Adrenal gland (tissue), 12 donors: ENCODE measurements around the gene SOCS3. TPM values are rescaled to one million over a fixed set of nuclear protein-coding genes. Genes with fewer than 3 reads are reported as not detected.
"Not testable (repeated sequence)": the region's sequence is repeated elsewhere in the genome, so short reads cannot be mapped to it uniquely, and the experiment has no call there.

Source experiments
- DNase-seq, 7 donors: peaks; one replicate each; pipeline ENCODE4 v3.0.0-alpha.2; 2019 to 2020
- H3K27ac ChIP-seq, 5 donors: fragments of 200-600 bp; sonication (generic) in 4 of 5; 1 replicate in 3 of 5; 2 replicates in 2 of 5; pipeline versions ENCODE4 v1.5.1 to v1.8.0; 2016 to 2020; ENCODE audit warnings: mild to moderate bottlenecking in 1 of 5
- H3K27me3 ChIP-seq: fragments of 200-600 bp; 2 replicates; pipeline ENCODE4 v1.8.0; 2021
- H3K36me3 ChIP-seq, 2 donors: fragments of 200-600 bp; replicated peaks in 1 of 2; 1 replicate in 1 of 2; 2 replicates in 1 of 2; pipeline versions ENCODE4 v1.5.1 to v1.8.0; 2018 to 2022
- H3K4me1 ChIP-seq, 2 donors: fragments of 200-600 bp; replicated peaks in 1 of 2; 1 replicate in 1 of 2; 2 replicates in 1 of 2; pipeline versions ENCODE4 v1.5.1 to v1.8.0; 2018 to 2021
- H3K4me3 ChIP-seq, 4 donors: fragments of 200-600 bp; sonication (generic) in 3 of 4; one replicate each; pipeline ENCODE4 v1.5.1; 2016 to 2018
- H3K9me3 ChIP-seq, 3 donors: fragments of 200-600 bp; sonication (generic) in 1 of 3; replicated peaks in 1 of 3; 1 replicate in 2 of 3; 2 replicates in 1 of 3; pipeline versions ENCODE4 v1.5.1 to v1.8.0; 2016 to 2021
- CTCF ChIP-seq, 6 experiments: fragments of 450-650 bp in 4 of 6; fragments of 200-600 bp in 2 of 6; sonication (generic) in 1 of 6; IDR thresholded peaks; 1 replicate in 5 of 6; 2 replicates in 1 of 6; pipeline versions ENCODE4 v1.5.1 to v1.8.0; 2016 to 2021; ENCODE audit warnings: antibody characterized with exemption in 6 of 6, mild to moderate bottlenecking in 2 of 6, moderate library complexity in 1 of 6
- POLR2A ChIP-seq, 2 donors: fragments of 450-650 bp; IDR thresholded peaks; one replicate each; pipeline ENCODE4 v1.6.1; 2017; ENCODE audit warnings: antibody characterized with exemption in 2 of 2, mild to moderate bottlenecking in 2 of 2, moderate library complexity in 1 of 2
- WGBS, 4 donors: extraction: QIAGEN DNeasy Blood & Tissue Kit in 2 of 4; methylation state at CpG; one replicate each; pipeline versions ENCODE4 v1.1.5 to v1.1.7; 2013 to 2017; 5-methylcytosine and 5-hydroxymethylcytosine counted together
- intact Hi-C, 2 donors: fragments of 100-400 bp; cut with DNase I; formaldehyde crosslinking; loops; one replicate each; pipeline versions ENCODE4 v1.14.1 to v1.15.0; 2022 to 2023
- polyA plus RNA-seq, 3 donors: library from polyadenylated mRNA; stranded (reverse); fragments of 200-250 nt in 2 of 3; fragments of 350-450 nt in 1 of 3; fragmentation: Illumina TruSeq in 1 of 3; extraction: RNeasy Lipid Tissue Mini Kit (QIAGEN cat#74804) in 1 of 3; gene quantifications; one replicate each; pipeline ENCODE4 v1.2.3, GENCODE V29; 2013 to 2014
- total RNA-seq, 9 donors: library from RNA; depleted of rRNA in 4 of 9; stranded (reverse); fragments of >200 nt in 4 of 9; fragments of 120-200 nt in 1 of 9; fragmentation: NEBNext Ultra II Directional in 1 of 9; extraction: Animal tissue kit (Norgen Biotek cat#: 25700) in 1 of 9; gene quantifications; one replicate each; pipeline versions ENCODE4 v1.1.0 to v1.2.4, GENCODE V29; 2013 to 2023
- donor health status: healthy with polysubstance abuse.
- donor health status: Bipolar disorder and iron deficiency.
- donor health status: DM: yes; HTN: yes; CAD: no.
- donor health status: DM: no; HTN: no; CAD: no.
- donor health status: DM: no; HTN: no; CAD: no.
- donor health status: DM: yes; HTN: yes; CAD: no.

Gene SOCS3
- total and polyA plus RNA-seq, 12 donors, result 2.4 to 114 (median 39.8) TPM

GRCh38 chr17:78337244-78338109, 22.4 kb downstream of the SOCS3 start:
- 80 to 82% (median 81%) methylated on average over 19 of the region's 19 CpGs for WGBS, 4 donors
- H3K4me3 ChIP-seq, result no peak overlapping the region
- TF ChIP-seq POLR2A (IDR thresholded peaks at IDR 0.05) (no peak), CTCF (IDR thresholded peaks at IDR 0.05) (no peak)
- H3K9me3 ChIP-seq, result no peaks in the 10 kb centered on the region
- H3K27me3 ChIP-seq, result no peaks in the 10 kb centered on the region
- H3K4me1 ChIP-seq, result peaks cover 5 to 12% of the 10 kb centered on the region in 2 donors
- DNase-seq, result peak in 2 of 7 donors; percentile 48 to 55
- no peaks in the 10 kb centered on the region for H3K36me3 ChIP-seq
- H3K27ac ChIP-seq, result no peak overlapping the region
- intact Hi-C loops, result no loop called here

DNA sequence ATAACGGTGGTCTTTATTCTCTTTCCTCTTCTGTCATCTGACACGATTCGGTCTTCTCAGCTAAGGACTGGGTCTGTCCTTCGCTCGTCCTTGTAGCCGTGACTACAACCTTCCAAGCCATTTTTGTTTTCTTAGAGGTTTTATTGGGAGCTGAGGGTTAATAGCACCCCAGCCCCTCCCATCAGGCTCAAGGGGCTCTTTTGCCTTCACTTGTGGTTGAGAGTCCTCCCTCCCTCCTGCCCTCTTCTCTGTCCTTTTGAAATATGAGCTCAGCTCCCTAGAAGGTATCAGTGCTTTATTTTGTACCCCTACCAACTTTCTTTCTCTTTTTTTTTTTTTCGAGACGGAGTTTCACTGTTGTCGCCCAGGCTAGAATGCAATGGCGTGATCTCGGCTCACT, 24.7 kb downstream of the SOCS3 start:
- 72 to 86% (median 78%) methylated on average over 10 to 11 of the region's 11 CpGs for whole genome bisulfite sequencing, 4 donors
- intact Hi-C loops, result no loop called here
- no peak for DNase-seq
- Histone ChIP-seq H3K4me3 (no peak overlapping the region), H3K36me3 (no peaks in the 10 kb centered on the region), H3K27me3 (no peaks in the 10 kb centered on the region), H3K9me3 (no peaks in the 10 kb centered on the region), H3K27ac (no peak overlapping the region), H3K4me1 (no peaks in the 10 kb centered on the region)
- TF ChIP-seq POLR2A (IDR thresholded peaks at IDR 0.05), result no peak
- no peak for TF ChIP-seq CTCF (IDR thresholded peaks at IDR 0.05)

DNA sequence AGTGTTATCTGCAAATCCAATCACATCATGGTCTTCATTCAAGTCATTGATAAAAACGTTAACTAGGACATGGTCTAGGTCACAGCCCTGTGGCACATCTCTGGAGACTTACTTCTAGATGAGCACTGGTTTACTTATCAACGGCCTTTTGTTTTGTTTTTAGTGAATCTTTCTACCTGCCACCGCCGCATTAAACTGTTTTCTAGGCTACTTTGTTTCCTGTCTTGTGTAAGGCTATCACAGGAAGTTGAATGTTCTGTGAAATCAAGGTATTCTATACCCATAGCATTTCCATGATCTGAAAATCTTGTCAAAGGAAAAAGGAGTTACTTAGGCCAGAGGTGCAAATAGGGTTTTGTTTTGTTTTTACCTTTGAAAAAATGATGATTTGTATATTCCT, 26.9 kb downstream of the SOCS3 start:
- intact Hi-C loops, result no loop called here
- no peak for DNase-seq
- TF ChIP-seq CTCF (IDR thresholded peaks at IDR 0.05) (no peak), POLR2A (IDR thresholded peaks at IDR 0.05) (no peak)
- H3K36me3 ChIP-seq, result no peaks in the 10 kb centered on the region
- H3K27me3 ChIP-seq, result no peaks in the 10 kb centered on the region
- H3K9me3 ChIP-seq, result no peaks in the 10 kb centered on the region
- WGBS, 4 donors, result 65 to 70% (median 68%) methylated on average over 4 of the region's 4 CpGs
- H3K4me1 ChIP-seq, result no peaks in the 10 kb centered on the region
- H3K4me3 ChIP-seq, result no peak overlapping the region
- no peak overlapping the region for H3K27ac ChIP-seq

DNA sequence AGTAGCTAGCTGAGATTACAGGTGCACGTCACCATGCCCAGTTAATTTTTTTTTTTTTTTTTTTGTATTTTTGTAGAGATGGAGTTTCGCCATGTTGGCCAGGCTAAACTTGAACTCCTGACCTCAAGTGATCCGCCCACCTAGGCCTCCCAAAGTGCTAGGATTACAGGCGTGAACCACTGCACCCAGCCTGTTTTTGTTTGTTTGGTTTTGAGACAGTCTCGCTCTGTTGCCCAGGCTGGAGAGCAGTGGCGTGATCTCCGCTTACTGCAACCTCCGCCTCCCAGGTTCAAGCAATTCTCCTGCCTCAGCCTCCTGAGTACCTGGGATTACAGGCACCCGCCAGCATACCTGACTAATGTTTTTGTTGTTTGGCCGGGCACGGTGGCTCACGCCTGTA, 28.5 kb downstream of the SOCS3 start:
- DNase-seq, H3K27me3 ChIP-seq, H3K4me1 ChIP-seq, intact Hi-C loops, H3K27ac ChIP-seq, H3K9me3 ChIP-seq, H3K36me3 ChIP-seq, H3K4me3 ChIP-seq: not testable (repeated sequence)
- WGBS, 4 donors, result 87 to 92% (median 88%) methylated on average over 12 of the region's 12 CpGs
